Measurements from ENCODE around the gene PARN.

DNA sequence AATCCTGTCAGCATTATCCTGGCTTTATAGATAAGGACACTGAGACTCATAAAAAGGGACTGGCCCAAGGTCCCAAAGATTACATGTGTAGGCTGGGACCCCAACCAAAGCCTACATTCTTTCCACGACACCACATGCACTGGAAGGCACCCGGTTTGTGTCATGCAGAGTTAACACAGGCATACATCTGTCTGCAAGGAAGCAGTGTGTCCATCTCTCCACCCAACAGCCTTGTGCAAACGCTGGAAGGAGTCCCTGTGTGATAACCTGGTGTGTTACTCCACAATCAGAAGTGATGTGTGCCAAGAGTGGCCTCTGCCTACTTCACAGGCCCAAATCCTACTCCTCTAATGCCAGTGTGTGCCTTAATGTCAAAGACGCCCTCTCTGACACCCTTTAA is 139.8 kb downstream of the PARN start:
- TF ChIP-seq FOXM1 (IDR thresholded peaks at IDR 0.05; ENCODE audit: borderline replicate concordance) (no peak), BHLHE40 (IDR thresholded peaks at IDR 0.05; ENCODE audit: borderline replicate concordance) (no peak), SP1 (IDR thresholded peaks at IDR 0.05) (no peak), ZNF384 (IDR thresholded peaks at IDR 0.05) (no peak), ELF4 (IDR thresholded peaks at IDR 0.05) (no peak), FOXA1 (IDR thresholded peaks at IDR 0.05) (no peak), L3MBTL2 (conservative IDR thresholded peaks at IDR 0.05) (no peak), SUZ12 (IDR thresholded peaks at IDR 0.05) (no peak), CTBP1 (IDR thresholded peaks at IDR 0.05; ENCODE audit: borderline replicate concordance) (no peak), LEF1 (IDR thresholded peaks at IDR 0.05; ENCODE audit: borderline replicate concordance) (no peak), TARDBP (IDR thresholded peaks at IDR 0.05) (no peak)

All from HEK293T (cell line).